HG02571 (cell line): ENCODE results near the gene PCNX3.

ENCODE experiments used
- ATAC-seq: cut with Tn5 transposase; IDR thresholded peaks from one replicate; pipeline ENCODE4 v1.9.1; 2021; ENCODE audit warnings: mild to moderate bottlenecking, moderate library complexity; ENCODE audit not compliant: unreplicated experiment

PCNX3 gene

GRCh38 chr11:65685981-65686380 lies 70.4 kb downstream of the PCNX3 start:
- no peak for ATAC-seq
